Endothelial cell of umbilical vein (primary cell): Measurements from ENCODE around the gene FAM222B. TPM values are rescaled to one million over a fixed set of nuclear protein-coding genes. Genes with fewer than 3 reads are reported as not detected.

ENCODE experiments used
- BruUV-seq: library from RNA; stranded (reverse); fragments of 400-500 nt; replicated peaks from 2 replicates; lab custom pipeline; 2021; lab: Mats Ljungman, UMichigan
- CTCF ChIA-PET: fragments of 300-600, 350-600 bp; sonication (Branson Sonifier 250); formaldehyde crosslinking; loops from one replicate; lab custom pipeline; 2021; ENCODE audit warnings: antibody characterized with exemption, inconsistent platforms; lab: Charles Lee
- POLR2A ChIA-PET: fragments of 300-600, 350-600 bp; sonication (Branson Sonifier 250); formaldehyde crosslinking; loops from one replicate; lab custom pipeline; 2021; ENCODE audit warnings: antibody characterized with exemption, inconsistent platforms; lab: Charles Lee
- DNase-seq: peaks from one replicate; pipeline ENCODE4 v3.0.0-alpha.2; 2011; ENCODE audit warnings: low read depth, low spot score
- FAIRE-seq: peaks from 2 replicates; lab custom pipeline; 2011; peaks lifted over from hg19 to GRCh38; lab: Jason Lieb, UNC
- H2AFZ ChIP-seq: 2 replicates; pipeline ENCODE4 v1.6.0; 2012; ENCODE audit warnings: low read depth, low read length, control low read depth, inconsistent platforms
- H3K27ac ChIP-seq: 2 replicates; pipeline ENCODE4 v1.5.1; 2011; ENCODE audit warnings: low read depth, mild to moderate bottlenecking, control low read depth, low read length, moderate library complexity; ENCODE audit not compliant: insufficient read depth
- H3K27me3 ChIP-seq, 2 experiments: 2 replicates each; pipeline versions ENCODE4 v1.6.0 to v1.6.1; 2011; ENCODE audit warnings: low read length in 2 of 2, mixed read lengths in 1 of 2; ENCODE audit not compliant: control insufficient read depth in 2 of 2, insufficient read depth in 2 of 2
- H3K36me3 ChIP-seq, 2 experiments: 2 replicates in 1 of 2; 3 replicates in 1 of 2; pipeline ENCODE4 v1.5.1; 2011; ENCODE audit warnings: low read length in 2 of 2, mild to moderate bottlenecking in 1 of 2, moderate library complexity in 1 of 2; ENCODE audit not compliant: control insufficient read depth in 2 of 2, insufficient read depth in 2 of 2; ENCODE audit errors: extremely low read depth in 1 of 2
- H3K4me1 ChIP-seq: 3 replicates; pipeline ENCODE4 v1.5.1; 2011; ENCODE audit warnings: mild to moderate bottlenecking, low read length; ENCODE audit not compliant: control insufficient read depth, insufficient read depth; ENCODE audit errors: extremely low read depth
- H3K4me2 ChIP-seq: 2 replicates; pipeline ENCODE4 v1.6.1; 2011; ENCODE audit warnings: low read length, control low read depth, mixed read lengths; ENCODE audit not compliant: insufficient read depth
- H3K4me3 ChIP-seq, 3 experiments: fragments of 200-600 bp in 1 of 3; sonication (generic), shearing (Covaris generic) in 1 of 3; replicated peaks in 1 of 3; 2 replicates each; pipeline ENCODE4 v1.5.1; 2011 to 2016; ENCODE audit warnings: control low read depth in 3 of 3, low read length in 3 of 3, mild to moderate bottlenecking in 2 of 3, inconsistent platforms in 1 of 3, low read depth in 1 of 3, moderate library complexity in 1 of 3; ENCODE audit not compliant: insufficient read depth in 1 of 3
- H3K79me2 ChIP-seq: 2 replicates; pipeline ENCODE4 v1.6.0; 2012; ENCODE audit warnings: low read length, inconsistent platforms; ENCODE audit not compliant: control insufficient read depth, insufficient read depth
- H3K9ac ChIP-seq: replicated peaks from 2 replicates; pipeline ENCODE3; 2011; ENCODE audit warnings: low read length, control low read depth; ENCODE audit not compliant: insufficient read depth; ENCODE audit errors: extremely low read depth
- H3K9me1 ChIP-seq: replicated peaks from 3 replicates; pipeline ENCODE4 v1.6.0; 2011; ENCODE audit warnings: mild to moderate bottlenecking, low read length; ENCODE audit not compliant: control insufficient read depth, insufficient read depth; ENCODE audit errors: extremely low read depth
- H3K9me3 ChIP-seq: replicated peaks from 2 replicates; pipeline ENCODE4 v1.5.1; 2012; ENCODE audit warnings: low read length, inconsistent platforms; ENCODE audit not compliant: control insufficient read depth, insufficient read depth
- H4K20me1 ChIP-seq: replicated peaks from 2 replicates; pipeline ENCODE3; 2011; ENCODE audit warnings: mild to moderate bottlenecking, low read length; ENCODE audit not compliant: control insufficient read depth, insufficient read depth; ENCODE audit errors: extremely low read depth
- CTCF ChIP-seq, 2 donors: IDR thresholded peaks; 1 replicate in 1 of 2; 2 replicates in 1 of 2; pipeline ENCODE4 v1.5.1; 2011; ENCODE audit warnings: low read length in 2 of 2, mild to moderate bottlenecking in 2 of 2, moderate library complexity in 2 of 2, control low read depth in 1 of 2, inconsistent platforms in 1 of 2, low read depth in 1 of 2; ENCODE audit not compliant: insufficient read depth in 1 of 2; ENCODE audit errors: extremely low read depth in 1 of 2
- EZH2 ChIP-seq: IDR thresholded peaks from 2 replicates; pipeline ENCODE4 v1.6.1; 2012; ENCODE audit warnings: borderline replicate concordance, low read depth, mild to moderate bottlenecking, moderate library complexity, low read length, inconsistent platforms; ENCODE audit not compliant: severe bottlenecking
- FOS ChIP-seq: IDR thresholded peaks from 2 replicates; pipeline ENCODE4 v1.6.1; 2011; ENCODE audit warnings: mild to moderate bottlenecking, low read length, moderate library complexity, borderline replicate concordance; ENCODE audit not compliant: insufficient read depth
- GATA2 ChIP-seq: IDR thresholded peaks from 2 replicates; pipeline ENCODE4 v1.7.0; 2011; ENCODE audit warnings: low read depth, mild to moderate bottlenecking, moderate library complexity, mixed read lengths, low read length; ENCODE audit not compliant: insufficient read length, insufficient read depth
- JUN ChIP-seq: IDR thresholded peaks from 2 replicates; pipeline ENCODE4 v1.6.1; 2011; ENCODE audit warnings: borderline replicate concordance, low read depth; ENCODE audit not compliant: insufficient read length, insufficient read depth
- MAX ChIP-seq: IDR thresholded peaks from 2 replicates; pipeline ENCODE4 v1.6.1; 2011; ENCODE audit not compliant: insufficient read depth, insufficient read length
- MYC ChIP-seq: IDR thresholded peaks from one replicate; pipeline ENCODE4 v1.6.1; 2011; ENCODE audit warnings: mild to moderate bottlenecking, low read depth, low read length
- POLR2A ChIP-seq: IDR thresholded peaks from 2 replicates; pipeline ENCODE4 v1.6.1; 2012; ENCODE audit warnings: low read depth, mild to moderate bottlenecking, control low read depth, low read length
- POLR2AphosphoS5 ChIP-seq: IDR thresholded peaks from 2 replicates; pipeline ENCODE4 v1.6.1; 2012; ENCODE audit warnings: low read depth, mild to moderate bottlenecking, control low read depth, low read length, moderate library complexity; ENCODE audit not compliant: insufficient read depth
- dilution Hi-C: fragments of 300-500 bp; cut with MboI; formaldehyde crosslinking; loops from one replicate; pipeline ENCODE4 v1.15.0; 2019; ENCODE audit warnings: low sequenced_read_pairs; ENCODE audit not compliant: extremely low pct_ligation_motif_present
- intact Hi-C: fragments of 100-400 bp; cut with micrococcal nuclease; formaldehyde crosslinking; loops from one replicate; pipeline ENCODE4 v1.10.0; 2022
- polyA plus RNA-seq, 4 experiments: library from polyadenylated mRNA; depleted of rRNA in 3 of 4; stranded (reverse) in 3 of 4; unstranded in 1 of 4; fragments of >200 nt; gene quantifications; 2 replicates each; pipeline versions ENCODE4 v1.2.1 to v1.2.3, GENCODE V29; 2011 to 2012; ENCODE audit warnings: missing spikeins in 1 of 4
- total RNA-seq: library from RNA; stranded (reverse); gene quantifications from 2 replicates; pipeline ENCODE4 v1.2.3, GENCODE V29; 2021

FAM222B gene
- total and polyA plus RNA-seq, 2 donors (not counting 3 experiments of a cell fraction or from before 2014, with no cell fraction given) = 21.1 to 30.6 TPM

GRCh38 chr17:28841901-28842281 lies 699 bp downstream of the FAM222B start:
- peak; percentile 53 for DNase-seq
- intact Hi-C loops = loop anchor here (1.0 kb wide), 2 partner anchors 30 to 79 kb away; no protein-coding TSS in a partner anchor
- ChIA-PET CTCF (interaction anchor here (0.6 to 7.3 kb wide), 16 partner anchors 10 to 275 kb away, joined by 3 to 130 read pairs (median 5); partner anchors contain the start of genes FLOT2 and TLCD1), POLR2A (interaction anchor here (1.2 to 1.7 kb wide), 3 partner anchors 29 to 99 kb away, joined by 4 to 8 read pairs (median 6); no protein-coding TSS in a partner anchor)
- TF ChIP-seq CTCF (IDR thresholded peaks at IDR 0.05; ENCODE audit: extremely low read depth in 1 of 2, insufficient read depth in 1 of 2, low read depth in 1 of 2, low read length in 2 of 2) (no peak), POLR2A (no peak), JUN (no peak), MYC (no peak), MAX (no peak), POLR2AphosphoS5 (no peak), FOS (no peak), GATA2 (no peak), EZH2 (no peak)
- H3K4me3 ChIP-seq = peak overlapping the region; percentile 38 to 70 (median 65)
- H2AFZ ChIP-seq = peak overlapping the region; percentile 83
- no peaks in the 10 kb centered on the region for H3K36me3 ChIP-seq
- dilution Hi-C loops = no loop called here
- no peaks in the 10 kb centered on the region for H3K27me3 ChIP-seq
- H3K4me1 ChIP-seq = peaks cover 19% of the 10 kb centered on the region
- H3K9me3 ChIP-seq = no peaks in the 10 kb centered on the region
- peak overlapping the region; percentile 74 for H3K9ac ChIP-seq
- no peaks in the 10 kb centered on the region for H3K9me1 ChIP-seq
- peaks cover 49% of the 10 kb centered on the region for H3K79me2 ChIP-seq
- peak overlapping the region; percentile 54 for H3K27ac ChIP-seq
- H4K20me1 ChIP-seq = no peaks in the 10 kb centered on the region
- H3K4me2 ChIP-seq = peak overlapping the region; percentile 91
- BruUV-seq = no TSS peak
- peak; percentile 63 for FAIRE-seq
